ENCODE results near the gene BLNK.

DNA sequence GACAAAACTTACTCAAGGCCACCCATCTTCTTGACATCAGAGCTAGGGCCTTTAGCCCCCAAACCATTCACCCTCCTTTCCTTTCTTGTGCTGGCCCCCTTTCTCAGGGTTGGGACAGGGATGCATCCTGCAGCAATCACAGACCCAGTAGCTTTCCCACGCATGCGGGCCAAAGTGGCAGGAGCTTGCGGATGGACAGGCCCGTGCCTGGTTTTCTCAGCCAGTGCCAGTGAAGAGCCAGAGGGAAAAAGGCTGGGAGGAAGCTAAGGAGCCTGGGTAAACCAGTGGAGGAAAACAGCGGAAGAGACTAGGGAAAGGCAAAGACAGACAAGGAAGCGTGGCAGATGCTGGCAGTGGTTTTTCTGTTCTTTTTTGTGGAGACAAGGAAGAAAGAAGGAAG lies 5.1 kb upstream of the BLNK start:
- TF ChIP-seq, protein P1, sequence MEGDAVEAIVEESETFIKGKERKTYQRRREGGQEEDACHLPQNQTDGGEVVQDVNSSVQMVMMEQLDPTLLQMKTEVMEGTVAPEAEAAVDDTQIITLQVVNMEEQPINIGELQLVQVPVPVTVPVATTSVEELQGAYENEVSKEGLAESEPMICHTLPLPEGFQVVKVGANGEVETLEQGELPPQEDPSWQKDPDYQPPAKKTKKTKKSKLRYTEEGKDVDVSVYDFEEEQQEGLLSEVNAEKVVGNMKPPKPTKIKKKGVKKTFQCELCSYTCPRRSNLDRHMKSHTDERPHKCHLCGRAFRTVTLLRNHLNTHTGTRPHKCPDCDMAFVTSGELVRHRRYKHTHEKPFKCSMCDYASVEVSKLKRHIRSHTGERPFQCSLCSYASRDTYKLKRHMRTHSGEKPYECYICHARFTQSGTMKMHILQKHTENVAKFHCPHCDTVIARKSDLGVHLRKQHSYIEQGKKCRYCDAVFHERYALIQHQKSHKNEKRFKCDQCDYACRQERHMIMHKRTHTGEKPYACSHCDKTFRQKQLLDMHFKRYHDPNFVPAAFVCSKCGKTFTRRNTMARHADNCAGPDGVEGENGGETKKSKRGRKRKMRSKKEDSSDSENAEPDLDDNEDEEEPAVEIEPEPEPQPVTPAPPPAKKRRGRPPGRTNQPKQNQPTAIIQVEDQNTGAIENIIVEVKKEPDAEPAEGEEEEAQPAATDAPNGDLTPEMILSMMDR (conservative IDR thresholded peaks at IDR 0.05): no peak
- no peak for TF ChIP-seq EZH2 (IDR thresholded peaks at IDR 0.05; ENCODE audit: low read depth)
